Stomach (tissue), 4 donors: ENCODE data around the gene DPH6.

Experiments
- CTCF ChIP-seq, 7 experiments: fragments of 450-650 bp in 4 of 7; fragments of 200-600 bp in 3 of 7; sonication (generic) in 3 of 7; IDR thresholded peaks; one replicate each; pipeline ENCODE4 v1.5.1; 2016 to 2019; ENCODE audit warnings: antibody characterized with exemption in 7 of 7, control low read depth in 2 of 7, mild to moderate bottlenecking in 1 of 7
- EP300 ChIP-seq: sonication (generic); formaldehyde crosslinking; IDR thresholded peaks from one replicate; pipeline ENCODE4 v1.6.1; 2017; ENCODE audit warnings: antibody characterized with exemption
- POLR2A ChIP-seq, 4 donors: fragments of 450-650 bp; IDR thresholded peaks; one replicate each; pipeline ENCODE4 v1.6.1; 2016; ENCODE audit warnings: antibody characterized with exemption in 4 of 4, control low read depth in 2 of 4, mild to moderate bottlenecking in 1 of 4, moderate library complexity in 1 of 4
- POLR2AphosphoS5 ChIP-seq, 3 donors: sonication (generic); formaldehyde crosslinking; IDR thresholded peaks; one replicate each; pipeline ENCODE4 v1.6.1; 2016; ENCODE audit warnings: antibody characterized with exemption in 3 of 3

DNA sequence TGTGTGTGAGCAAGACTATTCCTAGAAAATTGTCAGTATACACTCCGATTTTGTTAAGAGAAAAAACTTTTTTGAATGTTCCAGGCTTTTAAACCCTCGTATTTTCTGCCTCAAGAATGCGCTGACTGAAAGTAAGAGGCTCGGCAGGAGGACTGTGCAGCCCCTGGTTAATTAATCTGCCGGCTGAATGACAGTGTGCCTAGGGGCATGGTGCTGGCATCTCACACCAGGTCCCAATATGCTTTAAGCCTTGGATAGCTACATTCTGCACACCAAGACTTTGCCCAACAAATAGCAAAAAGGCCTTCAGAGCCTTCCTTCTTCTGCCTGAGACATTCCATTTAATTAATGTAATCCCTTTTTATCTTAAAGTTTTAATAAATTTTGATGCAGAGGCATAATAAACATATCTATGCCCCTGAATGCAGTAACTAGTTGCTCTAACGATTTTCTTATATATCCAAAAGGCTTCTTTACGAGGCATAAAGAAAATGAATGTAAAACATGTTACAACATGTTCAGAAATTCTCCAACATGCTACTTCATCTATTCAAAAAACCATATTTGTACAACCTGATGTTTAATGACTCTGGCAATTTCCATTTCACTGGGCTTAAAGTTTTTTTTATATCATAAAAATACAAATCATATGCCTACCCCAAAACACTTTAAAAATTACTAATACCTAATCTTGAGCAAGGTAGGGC is 37.9 kb downstream of the DPH6 start:
- no peak for TF ChIP-seq POLR2AphosphoS5 (IDR thresholded peaks at IDR 0.05)
- TF ChIP-seq CTCF (IDR thresholded peaks at IDR 0.05) = no peak
- no peak for TF ChIP-seq EP300
- no peak for TF ChIP-seq POLR2A (IDR thresholded peaks at IDR 0.05)
